IMR-90 (cell line): Measurements from ENCODE around the gene ZBP1.

Experiments used
- CEBPB ChIP-seq: IDR thresholded peaks from 2 replicates; pipeline ENCODE4 v1.6.1; 2012; ENCODE audit warnings: low read depth, low read length, improper control_type of control experiment
- CHD1 ChIP-seq: IDR thresholded peaks from 2 replicates; pipeline ENCODE4 v1.6.1; 2012; ENCODE audit warnings: low read depth, low read length, improper control_type of control experiment
- CTCF ChIP-seq: conservative IDR thresholded peaks from 2 replicates; pipeline ENCODE4 v1.5.1; 2012; ENCODE audit warnings: mild to moderate bottlenecking, low read depth, low read length, improper control_type of control experiment
- MAFK ChIP-seq: IDR thresholded peaks from 2 replicates; pipeline ENCODE4 v1.6.1; 2012; ENCODE audit warnings: low read depth, low read length, improper control_type of control experiment
- MXI1 ChIP-seq: IDR thresholded peaks from 2 replicates; pipeline ENCODE4 v1.6.1; 2012; ENCODE audit warnings: low read depth, mild to moderate bottlenecking, low read length, moderate library complexity, borderline replicate concordance
- NFE2L2 ChIP-seq: fragments of 150-350 bp; IDR thresholded peaks from 2 replicates; pipeline ENCODE4 v1.6.1; 2016; ENCODE audit warnings: low read depth, mild to moderate bottlenecking, low read length
- POLR2A ChIP-seq: IDR thresholded peaks from 2 replicates; pipeline ENCODE4 v1.6.1; 2012; ENCODE audit warnings: mild to moderate bottlenecking, low read depth, low read length
- RAD21 ChIP-seq: IDR thresholded peaks from 2 replicates; pipeline ENCODE4 v1.6.1; 2012; ENCODE audit warnings: low read length, improper control_type of control experiment
- RCOR1 ChIP-seq: IDR thresholded peaks from 2 replicates; pipeline ENCODE4 v1.6.1; 2012; ENCODE audit warnings: mild to moderate bottlenecking, low read length, improper control_type of control experiment; ENCODE audit not compliant: insufficient replicate concordance
- RFX5 ChIP-seq: IDR thresholded peaks from 2 replicates; pipeline ENCODE4 v1.8.0; 2012; ENCODE audit warnings: low read depth, mild to moderate bottlenecking, low read length, moderate library complexity
- TF ChIP-seq, protein P1 (sequence below): fragments of 150-350 bp; IDR thresholded peaks from 2 replicates; pipeline ENCODE4 v1.6.1; 2017; ENCODE audit warnings: mild to moderate bottlenecking, antibody characterized with exemption, low read length, low read depth

DNA sequence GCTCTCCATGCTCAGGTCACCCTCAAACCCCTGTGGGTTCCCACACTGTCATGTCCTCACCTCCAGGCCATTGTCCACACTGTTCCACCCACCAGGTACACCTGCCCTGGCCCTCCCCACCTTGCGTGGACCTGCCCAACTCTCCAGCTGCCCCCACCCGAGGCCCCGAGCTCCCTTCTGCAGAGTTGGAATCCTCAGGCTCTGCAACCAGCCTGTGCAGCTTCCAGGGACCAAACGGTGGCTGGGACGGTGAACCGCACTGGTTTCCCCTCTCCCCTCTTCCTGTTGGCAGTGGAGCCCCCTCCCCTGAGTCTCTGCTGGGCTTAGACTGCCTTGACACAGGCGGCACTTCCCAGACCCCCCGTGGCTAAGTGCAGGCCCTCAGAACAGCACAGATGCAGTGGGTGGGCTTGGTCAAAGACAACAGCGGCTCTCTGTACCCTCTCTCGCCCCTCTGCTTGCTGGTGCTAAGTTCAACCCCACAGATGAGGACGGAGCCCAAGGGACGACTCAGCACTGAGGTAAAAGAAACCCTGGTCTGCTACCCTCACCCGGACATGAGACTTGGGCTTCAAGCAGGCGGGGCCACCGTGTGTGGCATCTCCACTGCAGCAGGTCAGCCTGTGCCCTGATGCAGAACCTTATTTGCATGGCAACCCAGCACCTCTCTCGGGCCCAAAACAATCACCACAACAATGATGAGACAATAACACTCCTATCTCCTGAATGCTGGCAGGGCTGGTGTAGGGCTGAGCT, 11.0 kb downstream of the ZBP1 start:
- TF ChIP-seq RAD21 (no peak), POLR2A (no peak), MXI1 (no peak), CTCF (no peak), RCOR1 (no peak), CHD1 (no peak), RFX5 (no peak), CEBPB (no peak), MAFK (no peak), NFE2L2 (no peak)
- TF ChIP-seq, protein P1, sequence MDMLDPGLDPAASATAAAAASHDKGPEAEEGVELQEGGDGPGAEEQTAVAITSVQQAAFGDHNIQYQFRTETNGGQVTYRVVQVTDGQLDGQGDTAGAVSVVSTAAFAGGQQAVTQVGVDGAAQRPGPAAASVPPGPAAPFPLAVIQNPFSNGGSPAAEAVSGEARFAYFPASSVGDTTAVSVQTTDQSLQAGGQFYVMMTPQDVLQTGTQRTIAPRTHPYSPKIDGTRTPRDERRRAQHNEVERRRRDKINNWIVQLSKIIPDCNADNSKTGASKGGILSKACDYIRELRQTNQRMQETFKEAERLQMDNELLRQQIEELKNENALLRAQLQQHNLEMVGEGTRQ = no peak
